ENCODE data around the gene VMO1.

DNA sequence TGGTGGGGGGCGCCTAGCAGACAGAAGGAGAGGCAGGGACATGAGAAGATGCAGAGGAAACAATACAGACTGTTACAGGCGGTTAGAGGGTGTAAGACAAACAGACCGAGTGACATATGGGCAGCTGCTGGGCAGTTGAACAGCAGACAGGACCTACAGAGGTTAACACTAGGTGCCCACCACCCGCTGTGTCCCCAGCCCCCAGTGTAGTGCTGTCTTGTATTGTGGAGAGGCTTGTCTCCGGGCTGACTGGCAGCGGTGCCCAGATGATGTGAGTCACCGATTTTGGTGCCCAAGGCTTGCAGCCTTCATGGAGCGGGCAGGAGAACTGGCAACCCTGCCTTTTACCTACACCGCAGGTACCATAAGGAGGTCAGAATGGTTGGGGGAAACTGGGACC, 44.0 kb downstream of the VMO1 start:
- TF ChIP-seq, protein P1, sequence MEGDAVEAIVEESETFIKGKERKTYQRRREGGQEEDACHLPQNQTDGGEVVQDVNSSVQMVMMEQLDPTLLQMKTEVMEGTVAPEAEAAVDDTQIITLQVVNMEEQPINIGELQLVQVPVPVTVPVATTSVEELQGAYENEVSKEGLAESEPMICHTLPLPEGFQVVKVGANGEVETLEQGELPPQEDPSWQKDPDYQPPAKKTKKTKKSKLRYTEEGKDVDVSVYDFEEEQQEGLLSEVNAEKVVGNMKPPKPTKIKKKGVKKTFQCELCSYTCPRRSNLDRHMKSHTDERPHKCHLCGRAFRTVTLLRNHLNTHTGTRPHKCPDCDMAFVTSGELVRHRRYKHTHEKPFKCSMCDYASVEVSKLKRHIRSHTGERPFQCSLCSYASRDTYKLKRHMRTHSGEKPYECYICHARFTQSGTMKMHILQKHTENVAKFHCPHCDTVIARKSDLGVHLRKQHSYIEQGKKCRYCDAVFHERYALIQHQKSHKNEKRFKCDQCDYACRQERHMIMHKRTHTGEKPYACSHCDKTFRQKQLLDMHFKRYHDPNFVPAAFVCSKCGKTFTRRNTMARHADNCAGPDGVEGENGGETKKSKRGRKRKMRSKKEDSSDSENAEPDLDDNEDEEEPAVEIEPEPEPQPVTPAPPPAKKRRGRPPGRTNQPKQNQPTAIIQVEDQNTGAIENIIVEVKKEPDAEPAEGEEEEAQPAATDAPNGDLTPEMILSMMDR (IDR thresholded peaks at IDR 0.05): no peak
- TF ChIP-seq POLR2AphosphoS5 (IDR thresholded peaks at IDR 0.05): no peak
- no peak for TF ChIP-seq POLR2A (IDR thresholded peaks at IDR 0.05)
